NCI-H446 (cell line): ENCODE data around the gene SP5.
A peak's percentile ranks its signal among the peaks of the same experiment; 100 is the strongest.
"Not testable (repeated sequence)": the region's sequence is repeated elsewhere in the genome, so short reads cannot be mapped to it uniquely, and the experiment has no call there.

ENCODE experiments used
- DNase-seq, 2 experiments: peaks; one replicate each; lab custom pipeline; 2025; lab: John Stamatoyannopoulos, UW

SP5 gene

GRCh38 chr2:170715062-170715931 lies at the start of gene SP5:
TSS of gene SP5 (plus strand) at chr2:170715337. CDS start at chr2:170715513, 176 bp downstream.
- no peak for DNase-seq

- DNase-seq: no peak
Observed at GRCh38 chr2:170665743-170666142, 49.4 kb upstream of the SP5 start.

DNA sequence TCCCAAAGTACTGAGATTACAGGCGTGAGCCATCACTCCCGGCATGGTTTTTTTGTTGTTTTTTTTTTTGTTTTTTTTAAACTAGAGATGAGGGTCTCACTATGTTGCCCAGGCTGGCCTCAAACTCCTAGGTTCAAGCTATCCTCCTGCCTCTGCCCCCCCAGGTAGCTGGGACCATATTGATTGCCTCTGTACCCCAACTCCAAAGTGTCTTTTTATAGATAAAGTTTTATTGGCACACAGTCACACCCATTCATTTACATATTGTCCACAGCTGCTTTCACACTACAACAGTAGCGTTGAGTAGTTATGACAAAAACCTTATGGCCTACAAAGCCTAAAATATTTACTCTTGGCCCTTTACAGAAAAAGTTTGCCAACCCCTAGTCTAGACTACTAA lies 45.2 kb upstream of the SP5 start:
- DNase-seq: no peak

GRCh38 chr2:170670651-170671050 lies 44.5 kb upstream of the SP5 start:
- DNase-seq: no peak

DNA sequence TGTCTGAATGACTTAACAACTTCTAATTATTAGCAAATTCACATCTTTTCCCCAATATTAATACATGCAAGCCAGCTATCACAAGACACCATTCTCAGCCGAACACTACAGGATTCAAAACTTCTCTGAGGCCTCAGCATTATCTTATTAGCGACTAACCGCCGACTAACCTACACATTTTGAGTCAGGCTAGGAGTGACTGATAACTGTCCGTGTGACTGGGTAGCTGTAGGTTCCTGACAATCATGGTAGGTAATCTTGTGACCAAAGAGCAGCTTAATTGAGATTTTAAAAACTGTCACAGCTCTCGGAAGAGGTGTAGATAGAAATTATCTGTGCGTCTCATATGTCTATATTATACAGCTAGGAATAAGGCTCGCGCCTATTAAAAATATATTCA lies 44.1 kb upstream of the SP5 start:
- DNase-seq: no peak

DNA sequence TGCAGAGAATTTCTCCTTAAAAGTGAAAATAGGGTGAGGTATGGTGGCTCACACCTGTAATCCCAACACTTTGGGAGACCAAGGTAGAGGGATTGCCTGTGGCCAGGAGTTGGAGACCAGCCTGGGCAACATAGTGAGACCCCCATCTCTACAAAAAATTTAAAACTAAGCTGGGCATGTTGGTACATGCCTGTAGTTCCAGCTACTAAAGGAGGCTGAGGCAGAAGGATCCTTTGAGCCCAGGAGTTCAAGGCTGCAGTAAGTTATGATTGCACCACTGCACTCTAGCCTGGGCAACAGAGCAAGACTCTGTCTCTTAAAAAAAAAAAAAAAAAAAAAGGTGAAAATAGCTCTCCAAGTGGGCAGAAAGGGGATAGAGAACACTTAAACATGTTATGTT lies 40.9 kb upstream of the SP5 start:
- DNase-seq: not testable (repeated sequence)

DNA sequence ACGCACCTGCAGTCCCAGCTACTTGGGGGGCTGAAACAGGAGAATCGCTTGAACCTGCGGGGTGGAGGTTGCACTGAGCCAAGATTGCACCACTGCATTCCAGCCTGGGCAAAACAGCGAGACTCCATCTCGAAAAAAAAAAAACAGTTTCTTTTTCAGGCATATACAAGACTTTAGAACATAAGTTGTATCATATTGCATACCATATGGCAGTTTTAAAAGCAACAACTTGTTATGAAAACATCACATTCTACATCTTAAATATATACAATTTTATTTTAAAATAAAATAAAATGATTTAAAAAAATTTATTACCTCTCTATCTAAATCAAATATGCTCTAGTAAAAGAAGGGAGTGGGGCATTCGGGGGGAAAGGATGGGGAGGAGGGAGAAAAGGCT lies 39.4 kb upstream of the SP5 start:
- DNase-seq: no peak

GRCh38 chr2:170679607-170680079 lies 35.5 kb upstream of the SP5 start:
- DNase-seq: peak in 1 of 2 experiments; percentile 22

DNA sequence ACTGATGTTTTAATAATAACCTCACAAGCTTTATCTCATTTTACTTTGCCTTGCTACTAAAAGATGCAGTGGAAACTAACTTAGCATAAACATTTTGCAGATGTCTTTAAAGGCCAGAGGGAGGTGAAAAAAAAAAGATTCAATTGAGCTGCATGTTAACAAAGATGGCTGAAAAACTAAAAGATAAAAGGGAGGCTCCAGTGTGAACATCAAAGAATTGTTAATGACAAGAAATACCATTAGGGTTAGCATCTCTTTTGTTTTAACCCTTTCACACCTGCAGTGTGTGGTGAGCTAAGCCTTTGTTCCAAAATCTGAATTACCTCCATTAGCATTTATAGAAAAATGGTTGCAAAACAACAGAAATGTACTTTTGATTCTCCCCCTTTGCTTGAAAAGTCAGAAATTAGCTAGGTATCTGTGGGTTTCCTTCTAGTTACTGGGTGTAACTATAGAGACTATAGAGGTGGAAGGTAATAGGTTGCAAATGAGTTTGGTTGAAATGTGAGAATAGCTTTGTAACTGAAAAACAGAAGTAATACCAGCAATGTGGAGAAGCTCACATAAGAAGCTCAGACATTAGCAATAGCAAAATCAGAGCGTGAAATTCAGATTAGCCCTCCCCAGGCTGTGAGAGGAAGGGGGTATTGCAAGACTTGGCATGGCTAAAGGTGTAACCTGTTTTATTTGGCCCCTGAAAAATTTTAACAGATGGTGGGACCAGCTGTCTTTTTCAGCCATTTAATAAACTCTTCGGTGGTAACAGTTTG lies 34.8 kb upstream of the SP5 start:
- DNase-seq: peak; percentile 85 to 95

DNA sequence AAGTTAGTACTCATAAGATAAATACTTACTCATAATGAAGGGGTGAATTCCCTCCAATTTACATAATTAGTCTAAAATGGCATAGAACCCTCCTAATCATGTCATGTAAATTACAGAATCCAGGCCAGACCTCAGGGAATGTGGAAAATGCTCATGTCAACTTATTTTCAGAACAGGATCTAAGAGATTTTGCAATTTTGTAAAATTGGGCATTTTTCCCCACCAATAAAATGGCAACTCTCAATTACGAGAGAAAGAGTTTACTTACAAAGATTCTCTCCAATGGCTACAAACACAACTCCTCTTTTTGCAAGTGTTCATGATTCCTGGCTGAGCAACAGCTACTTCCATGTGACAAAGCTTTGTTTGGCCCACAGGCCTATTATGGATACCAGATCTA lies 33.8 kb upstream of the SP5 start:
- DNase-seq: peak in 1 of 2 experiments; percentile 37

- no peak for DNase-seq
Observed at GRCh38 chr2:170685591-170685990, 29.5 kb upstream of the SP5 start.

- no peak for DNase-seq
Observed at GRCh38 chr2:170689481-170689880, 25.7 kb upstream of the SP5 start.

GRCh38 chr2:170690640-170691039 lies 24.5 kb upstream of the SP5 start:
- DNase-seq: no peak

DNA sequence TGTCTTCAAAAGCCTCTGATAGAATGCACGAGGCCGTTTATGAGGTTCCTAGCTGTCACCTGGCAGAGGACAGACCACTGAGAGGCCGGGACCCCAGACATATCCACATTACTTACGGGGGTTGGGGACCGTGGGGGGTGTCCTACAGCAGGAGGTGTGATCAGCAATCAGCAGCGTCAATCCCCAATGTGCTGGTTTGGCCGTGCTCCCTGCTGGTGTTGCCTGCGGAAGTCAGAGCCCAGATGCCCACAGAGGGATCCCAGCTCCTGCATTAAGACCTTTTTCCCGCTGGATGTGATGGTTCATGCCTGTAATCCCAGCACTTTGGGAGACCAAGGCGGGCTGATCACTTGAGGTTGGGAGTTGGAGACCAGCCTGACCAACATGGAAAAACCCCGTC lies 20.8 kb upstream of the SP5 start:
- no peak for DNase-seq

- no peak for DNase-seq
Observed at GRCh38 chr2:170695521-170696410, 19.4 kb upstream of the SP5 start.

DNA sequence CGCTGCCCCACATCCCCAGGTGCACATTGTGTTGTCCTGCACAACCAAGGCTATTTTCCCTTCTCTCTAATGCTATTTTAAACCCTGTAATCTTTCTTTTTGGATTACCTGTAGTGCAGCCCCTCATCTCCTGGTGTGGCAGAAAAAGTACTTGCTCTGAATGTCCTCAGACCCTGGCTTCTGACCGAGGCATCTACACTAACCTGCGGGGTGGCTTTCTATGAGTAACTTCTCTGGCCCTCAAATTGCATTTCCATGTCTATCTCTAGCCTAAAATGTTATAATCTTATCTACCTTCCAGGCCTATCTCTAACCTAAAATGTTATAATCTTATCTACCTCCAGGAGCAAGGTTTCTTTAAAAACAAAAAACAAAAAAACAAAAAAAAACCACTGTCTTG lies 18.2 kb upstream of the SP5 start:
- DNase-seq: no peak

- DNase-seq: no peak
Observed at GRCh38 chr2:170701011-170701410, 14.1 kb upstream of the SP5 start.

- no peak for DNase-seq
Observed at GRCh38 chr2:170703776-170704476, 11.2 kb upstream of the SP5 start.

DNA sequence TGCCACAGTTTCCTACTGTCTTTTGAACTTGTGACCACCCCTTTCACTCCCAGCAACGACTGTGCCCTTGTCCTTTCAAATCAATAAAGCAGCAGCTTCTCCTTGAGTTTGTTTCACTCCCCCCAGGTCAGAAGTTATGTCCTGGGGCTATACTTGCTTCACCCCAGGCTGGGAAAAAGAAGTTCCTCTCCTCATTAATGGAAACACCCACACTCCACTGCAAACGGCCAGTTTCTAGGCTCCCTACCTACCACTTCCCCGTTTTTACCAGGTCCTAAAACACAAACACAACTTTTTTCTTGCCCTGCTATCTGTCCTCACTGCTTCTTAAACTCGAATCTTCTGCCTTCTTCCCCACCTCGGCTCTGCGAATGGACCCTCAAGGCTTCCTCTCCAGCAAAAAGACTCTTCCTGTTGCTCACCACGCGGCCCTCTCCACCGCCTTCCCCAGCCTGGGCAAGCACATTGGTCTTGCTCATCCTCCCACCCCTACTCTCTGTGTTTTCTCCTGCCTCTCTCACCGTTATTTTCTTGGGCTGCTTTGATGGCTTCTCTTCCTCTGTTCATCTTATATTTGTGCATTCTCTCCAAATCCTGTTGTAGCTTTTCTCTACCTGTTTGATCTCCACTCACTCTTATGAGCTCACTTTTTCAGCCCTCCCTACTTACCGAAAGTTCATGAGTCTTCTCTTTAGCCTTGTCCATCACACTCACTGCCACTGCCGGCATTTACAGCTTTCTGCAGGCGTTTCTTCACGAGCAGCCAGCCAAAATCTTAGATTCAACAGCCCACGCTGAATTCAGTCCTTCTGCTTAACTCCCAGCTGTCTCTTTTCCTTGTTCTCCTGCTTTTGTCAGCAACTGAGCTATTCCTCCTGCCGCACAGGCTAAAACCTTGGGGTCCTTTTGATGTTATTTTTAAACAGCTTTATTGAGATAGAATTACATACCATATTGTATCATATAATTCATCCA lies 7.0 kb upstream of the SP5 start:
- DNase-seq: no peak

GRCh38 chr2:170710609-170710979 lies 4.5 kb upstream of the SP5 start:
- no peak for DNase-seq
